HepG2 (cell line): ENCODE measurements around the gene SGSM1. TPM values are rescaled to one million over a fixed set of nuclear protein-coding genes. Genes with fewer than 3 reads are reported as not detected.

Source experiments
- AKAP8 ChIP-seq: sonication (generic); formaldehyde crosslinking; IDR thresholded peaks from 2 replicates; pipeline ENCODE4 v1.5.1; 2020; ENCODE audit warnings: mild to moderate bottlenecking, missing genetic modification reagents
- CC2D1A ChIP-seq: sonication (generic); formaldehyde crosslinking; IDR thresholded peaks from 2 replicates; pipeline ENCODE4 v1.8.1; 2023; ENCODE audit warnings: mild to moderate bottlenecking, missing genetic modification reagents
- DNMT1 ChIP-seq: sonication (generic); formaldehyde crosslinking; IDR thresholded peaks from 2 replicates; pipeline ENCODE4 v1.5.1; 2020; ENCODE audit warnings: mild to moderate bottlenecking, missing genetic modification reagents
- EHMT2 ChIP-seq: fragments of 200-600 bp; sonication (generic); IDR thresholded peaks from 2 replicates; pipeline ENCODE4 v1.7.0; 2017; ENCODE audit warnings: antibody characterized with exemption, low read depth, low read length, borderline replicate concordance
- HMG20B ChIP-seq: conservative IDR thresholded peaks from 2 replicates; pipeline ENCODE4 v1.6.1; 2016; ENCODE audit warnings: missing genetic modification reagents, missing compliant biosample characterization
- KAT7 ChIP-seq: IDR thresholded peaks from 2 replicates; pipeline ENCODE4 v1.6.1; 2018; ENCODE audit warnings: borderline replicate concordance, missing compliant biosample characterization
- MAZ ChIP-seq, 2 experiments: sonication (generic) in 1 of 2; formaldehyde crosslinking in 1 of 2; IDR thresholded peaks; 2 replicates each; pipeline versions ENCODE4 v1.5.0 to v1.6.1; 2012 to 2020; ENCODE audit warnings: low read depth in 2 of 2, mild to moderate bottlenecking in 2 of 2, borderline replicate concordance in 1 of 2, improper control_type of control experiment in 1 of 2, low read length in 1 of 2, missing genetic modification reagents in 1 of 2, moderate library complexity in 1 of 2
- MTERF4 ChIP-seq: sonication (generic); formaldehyde crosslinking; IDR thresholded peaks from 2 replicates; pipeline ENCODE4 v1.8.0; 2023; ENCODE audit warnings: mild to moderate bottlenecking, missing genetic modification reagents
- MYNN ChIP-seq: sonication (generic); formaldehyde crosslinking; IDR thresholded peaks from 2 replicates; pipeline ENCODE4 v1.4.0; 2020; ENCODE audit warnings: mild to moderate bottlenecking, low read depth, missing genetic modification reagents
- MZF1 ChIP-seq: sonication (generic); formaldehyde crosslinking; IDR thresholded peaks from 2 replicates; pipeline ENCODE4 v1.8.1; 2023; ENCODE audit warnings: mild to moderate bottlenecking, missing genetic modification reagents, borderline replicate concordance
- PBX3 ChIP-seq: sonication (generic); formaldehyde crosslinking; IDR thresholded peaks from 2 replicates; pipeline ENCODE4 v1.8.1; 2023; ENCODE audit warnings: missing genetic modification reagents, inconsistent platforms, borderline replicate concordance
- SAFB2 ChIP-seq: sonication (generic); formaldehyde crosslinking; IDR thresholded peaks from 2 replicates; pipeline ENCODE4 v1.5.1; 2020; ENCODE audit warnings: missing genetic modification reagents, low read depth, mild to moderate bottlenecking, borderline replicate concordance
- SOX5 ChIP-seq: IDR thresholded peaks from 2 replicates; pipeline ENCODE4 v1.6.1; 2016; ENCODE audit warnings: borderline replicate concordance
- ZBTB44 ChIP-seq: sonication (generic); formaldehyde crosslinking; IDR thresholded peaks from 2 replicates; pipeline ENCODE4 v1.4.0; 2020; ENCODE audit warnings: missing genetic modification reagents
- ZFP36L1 ChIP-seq: sonication (generic); formaldehyde crosslinking; IDR thresholded peaks from 2 replicates; pipeline ENCODE4 v1.8.0; 2022; ENCODE audit warnings: mild to moderate bottlenecking, missing genetic modification reagents, moderate library complexity
- ZFP41 ChIP-seq: sonication (generic); formaldehyde crosslinking; IDR thresholded peaks from 2 replicates; pipeline ENCODE4 v1.4.0; 2020; ENCODE audit warnings: mild to moderate bottlenecking, missing genetic modification reagents, borderline replicate concordance
- ZFX ChIP-seq: sonication (generic); formaldehyde crosslinking; IDR thresholded peaks from 2 replicates; pipeline ENCODE4 v1.4.0; 2020; ENCODE audit warnings: mild to moderate bottlenecking, low read depth, missing genetic modification reagents, moderate library complexity
- ZIK1 ChIP-seq: sonication (generic); formaldehyde crosslinking; IDR thresholded peaks from 2 replicates; pipeline ENCODE4 v1.5.0; 2020; ENCODE audit warnings: mild to moderate bottlenecking, low read depth, missing genetic modification reagents, borderline replicate concordance
- ZKSCAN1 ChIP-seq: fragments of 150-350 bp; IDR thresholded peaks from 2 replicates; pipeline ENCODE4 v1.6.1; 2014; ENCODE audit warnings: low read length
- ZNF335 ChIP-seq: sonication (generic); formaldehyde crosslinking; IDR thresholded peaks from 2 replicates; pipeline ENCODE4 v1.4.0; 2020; ENCODE audit warnings: missing genetic modification reagents
- polyA plus RNA-seq, 8 experiments: library from polyadenylated mRNA; depleted of rRNA in 3 of 8; stranded (reverse) in 7 of 8; unstranded in 1 of 8; fragments of >200 nt; fragmentation: Illumina TruSeq in 4 of 8; extraction: Trizol in 4 of 8; gene quantifications; 2 replicates each; pipeline versions ENCODE4 v1.2.1 to v1.2.3, GENCODE V29; 2011 to 2016; ENCODE audit warnings: low read depth in 4 of 8, missing spikeins in 1 of 8, mixed read lengths in 1 of 8; ENCODE audit not compliant: insufficient read depth in 1 of 8
- total RNA-seq, 5 experiments: library from RNA; depleted of rRNA; stranded (reverse); fragments of >200 nt; fragmentation: Illumina TruSeq; extraction: Trizol; gene quantifications; 2 replicates each; pipeline ENCODE4 v1.2.3, GENCODE V29; 2016; ENCODE audit warnings: low read depth in 1 of 5
- TF ChIP-seq, protein P1 (sequence below): sonication (generic); formaldehyde crosslinking; IDR thresholded peaks from 2 replicates; pipeline ENCODE4 v1.5.1; 2020; ENCODE audit warnings: missing genetic modification reagents, mild to moderate bottlenecking, borderline replicate concordance
- TF ChIP-seq, protein P2 (sequence below): sonication (generic); formaldehyde crosslinking; IDR thresholded peaks from 2 replicates; pipeline ENCODE4 v1.4.0; 2020; ENCODE audit warnings: missing genetic modification reagents, borderline replicate concordance

Gene SGSM1
- total and polyA plus RNA-seq, 2 of the 13 experiments (the other 11 are each of a cell fraction or from before 2014, with no cell fraction given): 0.07 TPM; not detected in 1

GRCh38 chr22:24965822-24966626, 160.0 kb downstream of the SGSM1 start (continued):
- TF ChIP-seq, protein P1, sequence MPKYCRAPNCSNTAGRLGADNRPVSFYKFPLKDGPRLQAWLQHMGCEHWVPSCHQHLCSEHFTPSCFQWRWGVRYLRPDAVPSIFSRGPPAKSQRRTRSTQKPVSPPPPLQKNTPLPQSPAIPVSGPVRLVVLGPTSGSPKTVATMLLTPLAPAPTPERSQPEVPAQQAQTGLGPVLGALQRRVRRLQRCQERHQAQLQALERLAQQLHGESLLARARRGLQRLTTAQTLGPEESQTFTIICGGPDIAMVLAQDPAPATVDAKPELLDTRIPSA (CRISPR knock-in tag): no peak
- TF ChIP-seq HMG20B (no peak), CC2D1A (CRISPR knock-in tag) (no peak), ZBTB44 (CRISPR knock-in tag) (no peak), SAFB2 (CRISPR knock-in tag) (no peak), ZKSCAN1 (no peak), ZFP41 (CRISPR knock-in tag) (no peak), KAT7 (CRISPR knock-in tag) (no peak), ZFP36L1 (CRISPR knock-in tag) (no peak), SOX5 (CRISPR knock-in tag) (no peak), ZIK1 (CRISPR knock-in tag) (no peak), MAZ (IDR thresholded peaks at IDR 0.05; ENCODE audit: borderline replicate concordance, low read depth, low read length) (no peak), MAZ (CRISPR knock-in tag; IDR thresholded peaks at IDR 0.05; ENCODE audit: low read depth) (no peak), MYNN (CRISPR knock-in tag) (no peak), AKAP8 (CRISPR knock-in tag) (no peak), PBX3 (CRISPR knock-in tag) (no peak), MTERF4 (CRISPR knock-in tag) (peak; percentile 32; the same call in 1 of the 2 replicates), MZF1 (CRISPR knock-in tag) (no peak), ZFX (CRISPR knock-in tag) (peak; percentile 50; the same call in 1 of the 2 replicates), ZNF335 (CRISPR knock-in tag) (no peak), DNMT1 (no peak), EHMT2 (no peak)
- TF ChIP-seq, protein P2, sequence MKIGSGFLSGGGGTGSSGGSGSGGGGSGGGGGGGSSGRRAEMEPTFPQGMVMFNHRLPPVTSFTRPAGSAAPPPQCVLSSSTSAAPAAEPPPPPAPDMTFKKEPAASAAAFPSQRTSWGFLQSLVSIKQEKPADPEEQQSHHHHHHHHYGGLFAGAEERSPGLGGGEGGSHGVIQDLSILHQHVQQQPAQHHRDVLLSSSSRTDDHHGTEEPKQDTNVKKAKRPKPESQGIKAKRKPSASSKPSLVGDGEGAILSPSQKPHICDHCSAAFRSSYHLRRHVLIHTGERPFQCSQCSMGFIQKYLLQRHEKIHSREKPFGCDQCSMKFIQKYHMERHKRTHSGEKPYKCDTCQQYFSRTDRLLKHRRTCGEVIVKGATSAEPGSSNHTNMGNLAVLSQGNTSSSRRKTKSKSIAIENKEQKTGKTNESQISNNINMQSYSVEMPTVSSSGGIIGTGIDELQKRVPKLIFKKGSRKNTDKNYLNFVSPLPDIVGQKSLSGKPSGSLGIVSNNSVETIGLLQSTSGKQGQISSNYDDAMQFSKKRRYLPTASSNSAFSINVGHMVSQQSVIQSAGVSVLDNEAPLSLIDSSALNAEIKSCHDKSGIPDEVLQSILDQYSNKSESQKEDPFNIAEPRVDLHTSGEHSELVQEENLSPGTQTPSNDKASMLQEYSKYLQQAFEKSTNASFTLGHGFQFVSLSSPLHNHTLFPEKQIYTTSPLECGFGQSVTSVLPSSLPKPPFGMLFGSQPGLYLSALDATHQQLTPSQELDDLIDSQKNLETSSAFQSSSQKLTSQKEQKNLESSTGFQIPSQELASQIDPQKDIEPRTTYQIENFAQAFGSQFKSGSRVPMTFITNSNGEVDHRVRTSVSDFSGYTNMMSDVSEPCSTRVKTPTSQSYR (CRISPR knock-in tag): no peak
